HTERT RPE-1 (cell line): ENCODE data around the gene PRSS12.

Source experiments
- in situ Hi-C: fragments of 300-500 bp; cut with MboI; formaldehyde crosslinking; loops from 4 replicates; pipeline ENCODE4 v1.14.3; 2020; ENCODE audit warnings: low sequenced_read_pairs

The PRSS12 gene

GRCh38 chr4:118360106-118360505 is 7.3 kb upstream of the PRSS12 start:
- in situ Hi-C loops = no loop called here

GRCh38 chr4:118357601-118358000 is 4.8 kb upstream of the PRSS12 start:
- in situ Hi-C loops = no loop called here

- in situ Hi-C loops = no loop called here
Measured at GRCh38 chr4:118356731-118357130, 3.9 kb upstream of the PRSS12 start.

GRCh38 chr4:118356111-118356510 is 3.3 kb upstream of the PRSS12 start:
- in situ Hi-C loops = no loop called here

- in situ Hi-C loops = no loop called here
Measured at GRCh38 chr4:118354913-118355312, 2.1 kb upstream of the PRSS12 start.

- in situ Hi-C loops = no loop called here
Measured at GRCh38 chr4:118353534-118354030, 779 bp upstream of the PRSS12 start.

- in situ Hi-C loops = no loop called here
Measured at GRCh38 chr4:118351851-118352827, 664 bp downstream of the PRSS12 start.

GRCh38 chr4:118350961-118351360 is 1.8 kb downstream of the PRSS12 start:
- in situ Hi-C loops = no loop called here

GRCh38 chr4:118348886-118349285 is 3.9 kb downstream of the PRSS12 start:
- in situ Hi-C loops = no loop called here

- in situ Hi-C loops = no loop called here
Measured at GRCh38 chr4:118346495-118346894, 6.3 kb downstream of the PRSS12 start.

- in situ Hi-C loops = no loop called here
Measured at GRCh38 chr4:118345813-118346212, 7.0 kb downstream of the PRSS12 start.

- in situ Hi-C loops = no loop called here
Measured at GRCh38 chr4:118344801-118345200, 8.0 kb downstream of the PRSS12 start.

- in situ Hi-C loops = no loop called here
Measured at GRCh38 chr4:118343501-118343900, 9.3 kb downstream of the PRSS12 start.

GRCh38 chr4:118340109-118340508 is 12.7 kb downstream of the PRSS12 start:
- in situ Hi-C loops = no loop called here

- in situ Hi-C loops = no loop called here
Measured at GRCh38 chr4:118338981-118339765, 13.6 kb downstream of the PRSS12 start.

- in situ Hi-C loops = no loop called here
Measured at GRCh38 chr4:118338518-118338917, 14.3 kb downstream of the PRSS12 start.

GRCh38 chr4:118337954-118338353 is 14.8 kb downstream of the PRSS12 start:
- in situ Hi-C loops = no loop called here

- in situ Hi-C loops = no loop called here
Measured at GRCh38 chr4:118335774-118336173, 17.0 kb downstream of the PRSS12 start.

- in situ Hi-C loops = no loop called here
Measured at GRCh38 chr4:118335324-118335723, 17.5 kb downstream of the PRSS12 start.

- in situ Hi-C loops = no loop called here
Measured at GRCh38 chr4:118331352-118331751, 21.5 kb downstream of the PRSS12 start.

GRCh38 chr4:118329849-118330248 is 23.0 kb downstream of the PRSS12 start:
- in situ Hi-C loops = no loop called here
